ENCODE measurements around the gene MSI2.

DNA sequence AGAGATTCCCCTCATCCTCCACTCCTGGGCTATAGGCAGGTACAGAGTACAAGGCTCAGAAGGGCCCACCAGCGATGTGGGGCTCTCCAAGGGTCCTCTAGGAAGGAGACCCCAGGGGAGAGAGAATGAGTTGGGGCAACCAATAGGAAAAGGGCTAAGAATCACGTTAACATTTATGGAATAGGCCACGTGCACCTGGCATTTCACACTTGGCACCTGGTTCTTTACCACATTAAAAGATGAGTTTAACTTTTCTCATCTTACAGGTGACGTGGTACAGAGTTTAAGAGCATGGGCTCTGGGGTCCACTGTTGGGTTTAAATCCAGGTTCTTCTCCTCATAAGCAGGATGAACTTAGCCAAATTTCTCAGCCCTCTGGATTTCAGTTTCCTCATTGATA is 245.7 kb downstream of the MSI2 start:
- TF ChIP-seq, protein P1, sequence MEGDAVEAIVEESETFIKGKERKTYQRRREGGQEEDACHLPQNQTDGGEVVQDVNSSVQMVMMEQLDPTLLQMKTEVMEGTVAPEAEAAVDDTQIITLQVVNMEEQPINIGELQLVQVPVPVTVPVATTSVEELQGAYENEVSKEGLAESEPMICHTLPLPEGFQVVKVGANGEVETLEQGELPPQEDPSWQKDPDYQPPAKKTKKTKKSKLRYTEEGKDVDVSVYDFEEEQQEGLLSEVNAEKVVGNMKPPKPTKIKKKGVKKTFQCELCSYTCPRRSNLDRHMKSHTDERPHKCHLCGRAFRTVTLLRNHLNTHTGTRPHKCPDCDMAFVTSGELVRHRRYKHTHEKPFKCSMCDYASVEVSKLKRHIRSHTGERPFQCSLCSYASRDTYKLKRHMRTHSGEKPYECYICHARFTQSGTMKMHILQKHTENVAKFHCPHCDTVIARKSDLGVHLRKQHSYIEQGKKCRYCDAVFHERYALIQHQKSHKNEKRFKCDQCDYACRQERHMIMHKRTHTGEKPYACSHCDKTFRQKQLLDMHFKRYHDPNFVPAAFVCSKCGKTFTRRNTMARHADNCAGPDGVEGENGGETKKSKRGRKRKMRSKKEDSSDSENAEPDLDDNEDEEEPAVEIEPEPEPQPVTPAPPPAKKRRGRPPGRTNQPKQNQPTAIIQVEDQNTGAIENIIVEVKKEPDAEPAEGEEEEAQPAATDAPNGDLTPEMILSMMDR (conservative IDR thresholded peaks at IDR 0.05; ENCODE audit: low read depth in 2 of 2): no peak
- TF ChIP-seq EZH2 (IDR thresholded peaks at IDR 0.05; ENCODE audit: low read depth, unreplicated experiment) (no peak), POLR2AphosphoS5 (IDR thresholded peaks at IDR 0.05; ENCODE audit: low read depth) (no peak), ZNF114 (CRISPR knock-in tag; IDR thresholded peaks at IDR 0.05) (no peak), REST (IDR thresholded peaks at IDR 0.05; ENCODE audit: unreplicated experiment) (no peak), CREB1 (CRISPR knock-in tag; IDR thresholded peaks at IDR 0.05; ENCODE audit: low read depth) (no peak), EZH2phosphoT487 (IDR thresholded peaks at IDR 0.05; ENCODE audit: unreplicated experiment) (no peak), STAT1 (IDR thresholded peaks at IDR 0.05; ENCODE audit: unreplicated experiment) (no peak), NANOG (IDR thresholded peaks at IDR 0.05; ENCODE audit: borderline replicate concordance) (no peak), JUNB (IDR thresholded peaks at IDR 0.05; ENCODE audit: unreplicated experiment) (no peak), ZNF331 (CRISPR knock-in tag; IDR thresholded peaks at IDR 0.05; ENCODE audit: low read depth) (no peak)
- TF ChIP-seq, protein P2, sequence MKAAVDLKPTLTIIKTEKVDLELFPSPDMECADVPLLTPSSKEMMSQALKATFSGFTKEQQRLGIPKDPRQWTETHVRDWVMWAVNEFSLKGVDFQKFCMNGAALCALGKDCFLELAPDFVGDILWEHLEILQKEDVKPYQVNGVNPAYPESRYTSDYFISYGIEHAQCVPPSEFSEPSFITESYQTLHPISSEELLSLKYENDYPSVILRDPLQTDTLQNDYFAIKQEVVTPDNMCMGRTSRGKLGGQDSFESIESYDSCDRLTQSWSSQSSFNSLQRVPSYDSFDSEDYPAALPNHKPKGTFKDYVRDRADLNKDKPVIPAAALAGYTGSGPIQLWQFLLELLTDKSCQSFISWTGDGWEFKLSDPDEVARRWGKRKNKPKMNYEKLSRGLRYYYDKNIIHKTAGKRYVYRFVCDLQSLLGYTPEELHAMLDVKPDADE (IDR thresholded peaks at IDR 0.05): no peak

Data from GM23338 (cell line).